Activated CD8-positive, alpha-beta memory T cell treated with anti-CD3 and anti-CD28 coated beads, Interleukin-2, amount 10 ng/mL, durations not matched to agents 7 days and 5 days (primary cell): Measurements from ENCODE around the gene PSENEN. TPM values are rescaled to one million over a fixed set of nuclear protein-coding genes. Genes with fewer than 3 reads are reported as not detected.

Experiments used
- ATAC-seq: fragments of 150-1000 bp; cut with Tn5 transposase; one replicate; pipeline ENCODE4 v1.10.0; 2021; ENCODE audit warnings: moderate library complexity
- CTCF ChIA-PET: fragments of 350-600 bp; sonication (Branson Sonifier 250); formaldehyde crosslinking; loops from one replicate; lab custom pipeline; 2021; ENCODE audit warnings: antibody characterized with exemption; lab: Charles Lee
- DNase-seq: peaks from one replicate; pipeline ENCODE4 v3.0.0-alpha.2; 2020
- H3K27ac Mint-ChIP-seq: one replicate; pipeline ENCODE4 v1.8.0; 2021; ENCODE audit warnings: mild to moderate bottlenecking, mixed read lengths
- H3K27me3 Mint-ChIP-seq: one replicate; pipeline ENCODE4 v1.8.0; 2021; ENCODE audit warnings: mixed read lengths
- H3K36me3 Mint-ChIP-seq: one replicate; pipeline ENCODE4 v1.8.0; 2021; ENCODE audit warnings: mild to moderate bottlenecking, mixed read lengths
- H3K4me1 Mint-ChIP-seq: one replicate; pipeline ENCODE4 v1.8.0; 2021; ENCODE audit warnings: mixed read lengths
- H3K4me3 Mint-ChIP-seq: one replicate; pipeline ENCODE4 v1.8.0; 2021; ENCODE audit warnings: mild to moderate bottlenecking, moderate library complexity, mixed read lengths
- H3K9me3 Mint-ChIP-seq: one replicate; pipeline ENCODE4 v1.8.0; 2022; ENCODE audit warnings: low read depth, mixed read lengths
- total RNA-seq, 2 experiments: library from RNA; stranded (reverse); gene quantifications; one replicate each; pipeline ENCODE4 v1.2.3, GENCODE V29; 2021

PSENEN gene
- total RNA-seq, 2 experiments from 2014 or later: 39.1 to 49.0 TPM

DNA sequence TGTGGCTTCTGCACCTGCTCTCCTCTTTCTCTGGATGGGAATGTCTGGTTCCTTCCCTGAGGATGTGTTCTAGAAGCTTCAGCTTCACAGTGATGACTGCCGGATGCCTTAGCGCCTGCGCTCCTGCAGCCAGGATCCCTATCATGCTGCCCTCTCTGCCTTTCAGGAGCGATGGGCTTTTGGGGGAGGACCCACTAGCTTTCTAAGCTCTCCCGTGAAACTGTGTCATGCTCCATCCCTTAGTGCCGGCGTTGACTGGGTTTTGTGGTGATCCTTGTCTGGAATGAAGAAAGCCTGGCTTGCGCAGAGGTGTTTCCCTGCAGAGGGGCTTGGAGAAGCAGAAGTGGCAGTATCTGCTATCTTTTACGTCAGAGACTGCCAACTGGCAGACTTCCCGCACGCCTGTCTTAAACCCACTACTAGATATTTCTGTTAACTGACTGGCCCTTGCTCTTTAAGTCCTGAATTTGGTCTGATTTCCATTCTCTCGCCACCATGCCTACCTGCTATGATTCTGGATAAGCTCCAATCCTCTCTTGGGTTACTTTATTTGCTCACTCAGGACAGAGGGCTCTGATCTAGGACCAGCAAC is 31.5 kb upstream of the PSENEN start:
- DNase-seq (no peak), ATAC-seq (no peak)
- H3K27ac Mint-ChIP-seq: peak overlapping the region; percentile 99
- peaks cover 32% of the 10 kb centered on the region for H3K36me3 Mint-ChIP-seq
- peak overlapping the region; percentile 89 for H3K4me3 Mint-ChIP-seq
- no peaks in the 10 kb centered on the region for H3K27me3 Mint-ChIP-seq
- CTCF ChIA-PET: interaction anchor here (0.9 to 6.6 kb wide), 8 partner anchors 9 to 106 kb away, joined by 3 to 254 read pairs (median 4); partner anchors contain the start of genes COX6B1, LIN37 and PSENEN
- no peaks in the 10 kb centered on the region for H3K9me3 Mint-ChIP-seq
- peaks cover 51% of the 10 kb centered on the region for H3K4me1 Mint-ChIP-seq

DNA sequence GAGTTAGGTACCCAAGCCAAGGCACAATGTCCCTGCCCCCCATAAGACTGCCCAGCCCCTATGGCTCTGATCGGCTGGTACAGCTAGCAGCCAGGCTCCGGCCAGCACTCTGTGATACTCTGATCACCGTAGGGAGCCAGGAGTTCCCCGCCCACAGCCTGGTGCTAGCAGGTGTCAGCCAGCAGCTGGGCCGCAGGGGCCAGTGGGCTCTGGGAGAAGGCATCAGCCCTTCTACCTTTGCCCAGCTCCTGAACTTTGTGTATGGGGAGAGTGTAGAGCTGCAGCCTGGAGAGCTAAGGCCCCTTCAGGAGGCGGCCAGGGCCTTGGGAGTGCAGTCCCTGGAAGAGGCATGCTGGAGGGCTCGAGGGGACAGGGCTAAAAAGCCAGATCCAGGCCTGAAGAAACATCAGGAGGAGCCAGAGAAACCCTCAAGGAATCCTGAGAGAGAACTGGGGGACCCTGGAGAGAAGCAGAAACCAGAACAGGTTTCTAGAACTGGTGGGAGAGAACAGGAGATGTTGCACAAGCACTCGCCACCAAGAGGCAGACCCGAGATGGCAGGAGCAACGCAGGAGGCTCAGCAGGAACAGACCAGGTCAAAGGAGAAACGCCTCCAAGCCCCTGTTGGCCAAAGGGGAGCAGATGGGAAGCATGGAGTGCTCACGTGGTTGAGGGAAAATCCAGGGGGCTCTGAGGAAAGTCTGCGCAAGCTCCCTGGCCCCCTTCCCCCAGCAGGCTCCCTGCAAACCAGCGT is 30.7 kb upstream of the PSENEN start:
- Mint-ChIP-seq H3K4me3 (peak overlapping the region; percentile 89), H3K4me1 (peaks cover 54% of the 10 kb centered on the region), H3K27me3 (no peaks in the 10 kb centered on the region), H3K36me3 (peaks cover 36% of the 10 kb centered on the region), H3K9me3 (no peaks in the 10 kb centered on the region), H3K27ac (peak overlapping the region; percentile 99)
- CTCF ChIA-PET: interaction anchor here (0.9 to 6.6 kb wide), 4 partner anchors 9 to 105 kb away, joined by 3 to 254 read pairs (median 4); partner anchors contain the start of gene LIN37
- ATAC-seq (no peak), DNase-seq (peak; percentile 75)

DNA sequence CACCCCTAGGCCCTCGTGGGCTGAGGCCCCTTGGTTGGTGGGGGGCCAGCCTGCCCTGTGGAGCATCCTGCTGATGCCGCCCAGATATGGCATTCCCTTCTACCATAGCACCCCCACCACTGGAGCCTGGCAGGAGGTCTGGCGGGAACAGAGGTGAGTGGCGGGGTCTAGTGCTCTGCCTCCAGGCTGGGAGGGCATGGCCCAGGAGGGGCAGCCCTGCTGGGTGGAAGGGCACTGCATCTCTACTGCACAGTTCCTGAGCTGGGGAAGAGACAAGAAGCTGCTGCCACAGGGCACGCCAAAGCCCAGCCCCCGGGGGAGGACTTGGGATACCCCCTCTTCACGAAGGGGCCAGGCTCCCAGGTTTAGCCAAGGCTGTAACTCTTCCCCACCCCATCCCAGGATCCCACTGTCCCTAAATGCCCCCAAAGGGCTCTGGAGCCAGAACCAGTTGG is 30.1 kb upstream of the PSENEN start:
- DNase-seq (peak; percentile 53), ATAC-seq (no peak)
- Mint-ChIP-seq H3K36me3 (peaks cover 38% of the 10 kb centered on the region), H3K27me3 (no peaks in the 10 kb centered on the region), H3K27ac (peak overlapping the region; percentile 96), H3K4me1 (peaks cover 54% of the 10 kb centered on the region), H3K9me3 (no peaks in the 10 kb centered on the region), H3K4me3 (peak overlapping the region; percentile 89)
- CTCF ChIA-PET: interaction anchor here (1.0 to 6.6 kb wide), 3 partner anchors 10 to 104 kb away, joined by 3 to 254 read pairs (median 5); no protein-coding TSS in a partner anchor

DNA sequence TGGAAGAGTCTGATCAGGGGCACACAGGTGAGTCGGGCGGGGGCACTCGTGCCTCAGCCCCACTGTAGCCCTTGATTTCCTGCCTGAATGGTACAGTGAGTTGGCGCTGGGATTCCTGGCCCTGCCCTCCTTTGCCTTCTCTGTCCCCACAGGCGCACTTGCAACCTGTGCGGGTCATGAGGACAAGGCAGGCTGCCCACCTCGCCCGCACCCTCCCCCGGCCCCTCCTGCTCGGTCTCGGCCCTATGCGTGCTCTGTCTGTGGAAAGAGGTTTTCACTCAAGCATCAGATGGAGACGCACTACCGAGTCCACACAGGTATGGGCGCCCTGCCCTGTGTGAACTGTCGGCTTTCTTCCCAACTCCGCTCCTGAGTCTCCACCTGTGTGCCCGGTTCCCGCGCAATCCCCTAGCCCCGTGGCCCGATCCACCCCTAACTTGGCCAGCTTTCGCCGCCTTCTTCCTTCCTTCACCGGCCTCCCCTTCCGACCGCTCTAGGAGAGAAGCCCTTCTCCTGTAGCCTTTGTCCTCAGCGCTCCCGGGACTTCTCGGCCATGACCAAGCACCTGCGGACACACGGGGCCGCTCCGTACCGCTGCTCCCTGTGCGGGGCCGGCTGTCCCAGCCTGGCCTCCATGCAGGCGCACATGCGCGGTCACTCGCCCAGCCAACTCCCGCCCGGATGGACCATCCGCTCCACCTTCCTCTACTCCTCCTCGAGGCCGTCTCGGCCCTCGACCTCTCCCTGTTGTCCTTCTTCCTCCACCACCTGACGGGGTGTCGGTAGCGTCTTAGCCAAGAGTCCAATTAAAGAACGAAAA is 29.3 kb upstream of the PSENEN start:
- CTCF ChIA-PET: interaction anchor here (6.6 kb wide), 1 partner anchor 18 kb away, joined by 254 read pairs; no protein-coding TSS in a partner anchor
- peak; percentile 64 for DNase-seq
- H3K36me3 Mint-ChIP-seq: peaks cover 41% of the 10 kb centered on the region
- H3K27me3 Mint-ChIP-seq: no peaks in the 10 kb centered on the region
- ATAC-seq: no peak
- H3K4me3 Mint-ChIP-seq: peak overlapping the region; percentile 89
- H3K27ac Mint-ChIP-seq: peak overlapping the region; percentile 96
- no peaks in the 10 kb centered on the region for H3K9me3 Mint-ChIP-seq
- H3K4me1 Mint-ChIP-seq: peaks cover 46% of the 10 kb centered on the region

DNA sequence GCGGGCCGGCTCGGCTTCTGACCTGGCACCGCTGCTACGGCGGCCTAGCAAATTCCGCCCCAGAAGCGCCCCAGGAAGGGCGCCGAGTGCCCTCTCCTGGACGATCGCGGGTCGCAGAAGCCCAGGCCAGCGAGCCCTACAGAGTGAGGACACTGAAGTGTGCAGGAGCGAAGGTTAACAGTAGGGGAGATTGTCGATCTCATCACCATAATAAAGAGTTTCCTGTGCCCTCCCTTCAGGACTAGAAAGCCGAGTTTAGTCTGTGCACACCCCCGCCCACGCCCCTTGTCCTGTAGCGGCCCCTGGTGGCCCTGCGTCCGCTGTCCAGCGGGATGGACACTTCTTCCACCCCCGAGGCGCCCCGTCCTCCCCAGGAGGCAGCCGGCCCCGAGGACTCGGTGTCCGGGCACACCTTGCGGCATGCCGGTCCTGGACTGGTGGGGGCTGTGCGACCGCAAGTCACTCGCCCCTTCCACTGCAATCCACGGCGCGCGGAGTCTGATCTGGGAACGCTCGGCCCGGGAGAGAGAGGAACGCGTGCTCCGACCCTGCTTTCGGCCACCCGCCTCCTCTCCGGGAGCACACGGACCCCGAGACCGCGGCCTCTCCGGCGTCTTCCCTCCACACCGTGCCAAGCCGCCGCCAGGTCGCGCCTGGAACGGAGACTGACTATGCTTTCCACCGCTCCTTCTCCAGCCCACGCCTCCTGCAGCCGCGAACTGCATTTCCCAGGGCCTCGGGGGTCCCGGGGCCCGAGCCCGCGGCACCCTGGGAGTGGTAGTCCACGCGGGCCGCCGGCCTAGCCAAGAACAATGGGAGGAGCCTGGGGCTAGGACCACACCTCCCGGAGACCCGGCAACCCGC is 28.4 kb upstream of the PSENEN start:
- Mint-ChIP-seq H3K4me1 (peaks cover 39% of the 10 kb centered on the region), H3K36me3 (peaks cover 40% of the 10 kb centered on the region), H3K9me3 (no peaks in the 10 kb centered on the region), H3K27me3 (no peaks in the 10 kb centered on the region), H3K27ac (peak overlapping the region; percentile 96), H3K4me3 (peak overlapping the region; percentile 89)
- CTCF ChIA-PET: interaction anchor here (2.0 to 6.6 kb wide), 2 partner anchors 19 to 23 kb away, joined by 14 to 254 read pairs; no protein-coding TSS in a partner anchor
- peak; percentile 68 for ATAC-seq
- DNase-seq: peak; percentile 98

DNA sequence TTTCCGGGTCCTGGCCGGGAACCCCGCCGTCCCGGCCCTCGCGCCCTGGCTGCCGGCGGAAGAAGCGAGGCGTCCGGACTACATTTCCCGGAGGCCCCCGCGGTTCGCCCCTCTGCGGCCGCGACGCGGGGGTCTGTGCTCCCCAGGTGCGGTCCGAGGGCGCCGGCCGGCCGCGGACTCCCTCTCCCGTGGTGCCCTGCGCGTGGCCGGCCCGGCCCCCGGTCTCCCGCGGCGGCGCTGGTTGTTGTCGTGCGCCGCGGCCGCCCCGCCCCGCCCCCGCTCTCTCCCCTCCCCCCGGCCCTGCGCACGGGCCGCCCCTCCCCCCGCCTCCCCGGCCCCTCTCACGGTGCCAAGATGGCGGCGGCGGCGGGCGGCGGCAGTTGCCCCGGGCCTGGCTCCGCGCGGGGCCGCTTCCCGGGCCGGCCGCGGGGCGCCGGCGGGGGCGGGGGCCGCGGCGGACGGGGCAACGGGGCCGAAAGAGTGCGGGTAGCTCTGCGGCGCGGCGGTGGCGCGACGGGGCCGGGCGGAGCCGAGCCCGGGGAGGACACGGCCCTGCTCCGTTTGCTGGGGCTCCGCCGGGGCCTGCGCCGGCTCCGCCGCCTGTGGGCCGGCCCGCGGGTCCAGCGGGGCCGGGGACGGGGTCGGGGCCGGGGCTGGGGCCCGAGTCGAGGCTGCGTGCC is 27.6 kb upstream of the PSENEN start, which contains the start of gene KMT2B:
KMT2B (plus strand) TSS at position 339 of the 680 bp plus-strand sequence; CDS start at position 355, 16 bp downstream.
- DNase-seq (no peak), ATAC-seq (peak; percentile 1)
- CTCF ChIA-PET: interaction anchor here (1.0 to 2.1 kb wide), 6 partner anchors 9 to 102 kb away, joined by 3 to 14 read pairs (median 5); partner anchors contain the start of genes HSPB6 and IGFLR1

DNA sequence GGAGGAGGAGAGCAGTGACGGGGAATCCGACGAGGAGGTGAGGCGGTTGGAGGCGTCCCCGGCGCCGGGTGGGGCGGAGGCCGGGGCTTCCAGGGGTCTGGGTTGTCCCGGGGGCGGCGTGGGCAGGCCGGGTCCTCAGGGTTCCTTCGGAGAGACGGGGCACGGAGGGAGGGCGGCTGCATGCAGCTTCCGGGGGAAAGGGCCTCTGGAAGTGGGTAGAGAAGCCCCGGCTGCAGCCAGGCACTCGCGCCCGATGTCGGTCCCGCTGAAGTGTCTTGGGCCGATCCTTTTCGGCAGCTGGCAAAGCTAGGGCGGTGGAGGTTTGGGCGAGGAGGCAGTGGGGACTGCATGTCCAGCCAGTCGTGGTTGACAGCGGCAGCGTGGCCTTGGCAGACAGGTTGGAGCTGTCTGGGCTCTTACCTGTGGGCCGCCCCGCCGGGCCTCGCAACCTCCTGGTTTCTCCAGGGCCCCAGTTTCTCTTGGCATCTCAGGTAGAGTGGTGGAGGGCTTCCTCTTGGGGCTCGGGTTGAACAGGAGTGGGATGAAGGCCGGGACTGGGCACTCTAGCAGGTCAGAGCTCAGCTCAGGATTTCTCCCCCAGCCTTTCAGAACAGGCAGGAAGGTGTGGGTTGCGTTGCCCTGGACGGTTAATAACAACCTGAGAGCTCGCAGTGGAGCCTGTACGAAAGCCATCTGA is 27.0 kb upstream of the PSENEN start:
- Mint-ChIP-seq H3K27ac (peak overlapping the region; percentile 88), H3K27me3 (no peaks in the 10 kb centered on the region), H3K4me1 (peaks cover 29% of the 10 kb centered on the region), H3K9me3 (no peaks in the 10 kb centered on the region), H3K4me3 (peak overlapping the region; percentile 88), H3K36me3 (peaks cover 50% of the 10 kb centered on the region)
- DNase-seq (peak; percentile 77), ATAC-seq (peak; percentile 2)
- CTCF ChIA-PET: interaction anchor here (1.0 to 2.1 kb wide), 9 partner anchors 9 to 212 kb away, joined by 3 to 14 read pairs (median 3); partner anchors contain the start of genes HSPB6 and IGFLR1

More for the DNA sequence above, 27.6 kb upstream of the PSENEN start, which contains the start of gene KMT2B:
- Mint-ChIP-seq H3K27ac (peak within 1 kb of the TSS; percentile 96), H3K4me3 (peak within 1 kb of the TSS; percentile 89), H3K36me3 (peaks cover 46% of the 10 kb centered on the region), H3K27me3 (no peaks in the 10 kb centered on the region), H3K9me3 (no peaks in the 10 kb centered on the region), H3K4me1 (peaks cover 32% of the 10 kb centered on the region)

DNA sequence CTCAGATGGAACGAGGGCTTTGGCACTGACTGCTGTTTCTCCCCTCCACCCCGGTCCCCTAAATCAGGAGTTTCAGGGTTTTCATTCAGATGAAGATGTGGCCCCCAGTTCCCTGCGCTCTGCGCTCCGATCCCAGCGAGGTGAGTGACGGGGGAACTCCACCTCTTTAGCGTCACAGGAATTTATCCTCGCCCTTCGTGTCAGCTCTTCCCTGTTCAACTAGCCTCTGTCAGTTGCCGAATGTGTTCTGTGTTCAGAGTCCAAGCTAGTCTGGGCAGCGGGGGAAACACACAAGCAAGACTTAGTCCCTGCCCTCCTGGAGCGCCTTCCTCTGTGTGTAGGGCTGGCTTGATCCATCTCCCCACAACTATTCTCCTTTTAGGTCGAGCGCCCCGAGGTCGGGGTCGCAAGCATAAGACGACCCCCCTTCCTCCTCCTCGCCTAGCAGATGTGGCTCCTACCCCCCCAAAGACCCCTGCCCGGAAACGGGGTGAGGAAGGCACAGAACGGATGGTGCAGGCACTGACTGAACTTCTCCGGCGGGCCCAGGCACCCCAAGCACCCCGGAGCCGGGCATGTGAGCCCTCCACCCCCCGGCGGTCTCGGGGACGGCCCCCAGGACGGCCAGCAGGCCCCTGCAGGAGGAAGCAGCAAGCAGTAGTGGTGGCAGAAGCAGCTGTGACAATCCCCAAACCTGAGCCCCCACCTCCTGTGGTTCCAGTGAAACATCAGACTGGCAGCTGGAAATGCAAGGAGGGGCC is 25.9 kb upstream of the PSENEN start:
- peak overlapping the region; percentile 88 for H3K27ac Mint-ChIP-seq
- H3K4me1 Mint-ChIP-seq: peaks cover 27% of the 10 kb centered on the region
- DNase-seq (no peak), ATAC-seq (no peak)
- peak overlapping the region; percentile 88 for H3K4me3 Mint-ChIP-seq
- CTCF ChIA-PET: interaction anchor here (0.6 to 2.1 kb wide), 9 partner anchors 9 to 211 kb away, joined by 3 to 14 read pairs (median 3); no protein-coding TSS in a partner anchor
- peaks cover 47% of the 10 kb centered on the region for H3K36me3 Mint-ChIP-seq
- no peaks in the 10 kb centered on the region for H3K9me3 Mint-ChIP-seq
- H3K27me3 Mint-ChIP-seq: no peaks in the 10 kb centered on the region

DNA sequence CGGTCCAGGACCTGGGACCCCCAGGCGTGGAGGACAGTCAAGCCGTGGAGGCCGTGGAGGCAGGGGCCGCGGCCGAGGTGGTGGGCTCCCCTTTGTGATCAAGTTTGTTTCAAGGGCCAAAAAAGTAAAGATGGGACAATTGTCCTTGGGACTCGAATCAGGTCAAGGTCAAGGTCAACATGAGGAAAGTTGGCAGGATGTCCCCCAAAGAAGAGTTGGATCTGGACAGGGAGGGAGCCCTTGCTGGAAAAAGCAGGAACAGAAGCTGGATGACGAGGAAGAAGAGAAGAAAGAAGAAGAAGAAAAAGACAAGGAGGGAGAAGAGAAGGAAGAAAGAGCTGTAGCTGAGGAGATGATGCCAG is 25.3 kb upstream of the PSENEN start:
- no peak overlapping the region for H3K4me3 Mint-ChIP-seq
- peaks cover 48% of the 10 kb centered on the region for H3K36me3 Mint-ChIP-seq
- H3K9me3 Mint-ChIP-seq: no peaks in the 10 kb centered on the region
- ATAC-seq (no peak), DNase-seq (no peak)
- peak overlapping the region; percentile 35 for H3K27ac Mint-ChIP-seq
- peaks cover 23% of the 10 kb centered on the region for H3K4me1 Mint-ChIP-seq
- CTCF ChIA-PET: interaction anchor here (0.6 to 2.1 kb wide), 5 partner anchors 9 to 99 kb away, joined by 3 to 8 read pairs (median 3); no protein-coding TSS in a partner anchor
- no peaks in the 10 kb centered on the region for H3K27me3 Mint-ChIP-seq

DNA sequence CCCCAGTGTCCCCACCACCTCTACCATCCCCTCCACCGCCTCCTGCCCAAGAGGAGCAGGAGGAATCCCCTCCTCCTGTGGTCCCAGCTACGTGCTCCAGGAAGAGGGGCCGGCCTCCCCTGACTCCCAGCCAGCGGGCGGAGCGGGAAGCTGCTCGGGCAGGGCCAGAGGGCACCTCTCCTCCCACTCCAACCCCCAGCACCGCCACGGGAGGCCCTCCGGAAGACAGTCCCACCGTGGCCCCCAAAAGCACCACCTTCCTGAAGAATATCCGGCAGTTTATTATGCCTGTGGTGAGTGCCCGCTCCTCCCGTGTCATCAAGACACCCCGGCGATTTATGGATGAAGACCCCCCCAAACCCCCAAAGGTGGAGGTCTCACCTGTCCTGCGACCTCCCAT is 24.8 kb upstream of the PSENEN start:
- Mint-ChIP-seq H3K27ac (no peak overlapping the region), H3K9me3 (no peaks in the 10 kb centered on the region)

More for the DNA sequence above, 24.8 kb upstream of the PSENEN start:
- ATAC-seq (no peak), DNase-seq (no peak)
- CTCF ChIA-PET: interaction anchor here (1.3 to 1.4 kb wide), 2 partner anchors 17 to 99 kb away, joined by 3 read pairs; no protein-coding TSS in a partner anchor
- peaks cover 49% of the 10 kb centered on the region for H3K36me3 Mint-ChIP-seq
- H3K27me3 Mint-ChIP-seq: no peaks in the 10 kb centered on the region
- no peak overlapping the region for H3K4me3 Mint-ChIP-seq
- peaks cover 22% of the 10 kb centered on the region for H3K4me1 Mint-ChIP-seq
